Activated CD4-positive, alpha-beta T cell treated with anti-CD3 and anti-CD28 coated beads for 4 hours (primary cell): ENCODE data around the gene STRN.
A peak's percentile ranks its signal among the peaks of the same experiment; 100 is the strongest.
"Not testable (repeated sequence)": the region's sequence is repeated elsewhere in the genome, so short reads cannot be mapped to it uniquely, and the experiment has no call there.

ENCODE experiments used
- DNase-seq, 2 donors: peaks; one replicate each; pipeline ENCODE4 v3.0.0-alpha.2; 2020

STRN gene

GRCh38 chr2:36966370-36967235, at the start of gene STRN:
TSS of gene STRN (minus strand) at chr2:36966536. CDS start at chr2:36966463, 73 bp downstream.
- peak; percentile 97 to 98 for DNase-seq

GRCh38 chr2:37013315-37013641, 46.9 kb upstream of the STRN start:
- DNase-seq = no peak

GRCh38 chr2:37011130-37011529, 44.8 kb upstream of the STRN start:
- no peak for DNase-seq

- no peak for DNase-seq
These were observed 39.0 kb upstream of the STRN start for GRCh38 chr2:37005118-37005868.

- DNase-seq = no peak
These were observed 34.7 kb upstream of the STRN start for GRCh38 chr2:37000988-37001556.

GRCh38 chr2:37000318-37000717, 34.0 kb upstream of the STRN start:
- no peak for DNase-seq

GRCh38 chr2:36999416-36999815, 33.1 kb upstream of the STRN start:
- not testable (repeated sequence) for DNase-seq

GRCh38 chr2:36993841-36994620, 27.7 kb upstream of the STRN start:
- no peak for DNase-seq

- DNase-seq = no peak
These were observed 21.7 kb upstream of the STRN start for GRCh38 chr2:36988008-36988407.

GRCh38 chr2:36982467-36982866, 16.1 kb upstream of the STRN start:
- no peak for DNase-seq

- DNase-seq = no peak
These were observed 15.6 kb upstream of the STRN start for GRCh38 chr2:36981911-36982310.

- DNase-seq = not testable (repeated sequence)
These were observed 12.7 kb upstream of the STRN start for GRCh38 chr2:36979007-36979406.

GRCh38 chr2:36976065-36976464, 9.7 kb upstream of the STRN start:
- no peak for DNase-seq

- no peak for DNase-seq
These were observed 9.0 kb upstream of the STRN start for GRCh38 chr2:36975306-36975705.

- no peak for DNase-seq
These were observed 7.0 kb upstream of the STRN start for GRCh38 chr2:36973320-36973719.

- no peak for DNase-seq
These were observed 5.7 kb upstream of the STRN start for GRCh38 chr2:36971990-36972389.

- DNase-seq = no peak
These were observed 1.0 kb upstream of the STRN start for GRCh38 chr2:36967236-36967876.

- DNase-seq = peak; percentile 3 to 40
These were observed 476 bp downstream of the STRN start for GRCh38 chr2:36965751-36966369.

GRCh38 chr2:36965206-36965605, 1.1 kb downstream of the STRN start:
- no peak for DNase-seq

GRCh38 chr2:36964496-36965058, 1.8 kb downstream of the STRN start:
- no peak for DNase-seq

GRCh38 chr2:36963734-36964133, 2.6 kb downstream of the STRN start:
- no peak for DNase-seq

GRCh38 chr2:36963106-36963505, 3.2 kb downstream of the STRN start:
- DNase-seq = no peak
